Endodermal cell (in vitro differentiated cells): ENCODE results near the gene FURIN. TPM values are rescaled to one million over a fixed set of nuclear protein-coding genes. Genes with fewer than 3 reads are reported as not detected.
A peak's percentile ranks its signal among the peaks of the same experiment; 100 is the strongest.

Experiments
- DNase-seq: peaks from one replicate; pipeline ENCODE4 v3.0.0-alpha.2; 2017
- H3K27ac ChIP-seq: 2 replicates; pipeline ENCODE4 v1.5.1; 2013; ENCODE audit warnings: mild to moderate bottlenecking, low read depth, low read length, moderate library complexity
- H3K27me3 ChIP-seq: 2 replicates; pipeline ENCODE4 v1.6.1; 2013; ENCODE audit warnings: mild to moderate bottlenecking, low read length, moderate library complexity; ENCODE audit not compliant: insufficient read depth, control insufficient read depth, poor library complexity, severe bottlenecking
- H3K36me3 ChIP-seq: 2 replicates; pipeline ENCODE4 v1.7.0; 2013; ENCODE audit warnings: mild to moderate bottlenecking, low read length, moderate library complexity; ENCODE audit not compliant: control insufficient read depth, insufficient read depth
- H3K4me1 ChIP-seq: one replicate; pipeline ENCODE4 v1.7.0; 2013; ENCODE audit warnings: low read length; ENCODE audit not compliant: control insufficient read depth, insufficient read depth
- H3K4me3 ChIP-seq: 2 replicates; pipeline ENCODE4 v1.5.1; 2013; ENCODE audit warnings: mild to moderate bottlenecking, low read length, moderate library complexity
- H3K9ac ChIP-seq: 2 replicates; pipeline ENCODE4 v1.6.1; 2013; ENCODE audit warnings: mild to moderate bottlenecking, low read length, moderate library complexity; ENCODE audit not compliant: poor library complexity, severe bottlenecking; ENCODE audit errors: extremely low read depth
- H3K9me3 ChIP-seq: 2 replicates; pipeline ENCODE4 v1.6.1; 2013; ENCODE audit warnings: mild to moderate bottlenecking, low read length, moderate library complexity; ENCODE audit not compliant: control insufficient read depth
- H3K27ac Mint-ChIP-seq: 2 replicates; pipeline ENCODE4 v1.8.0; 2020; ENCODE audit warnings: mixed read lengths
- H3K27me3 Mint-ChIP-seq: 2 replicates; pipeline ENCODE4 v1.8.0; 2021; ENCODE audit warnings: mild to moderate bottlenecking, mixed read lengths; ENCODE audit not compliant: insufficient read depth
- H3K36me3 Mint-ChIP-seq: 2 replicates; pipeline ENCODE4 v1.8.0; 2020; ENCODE audit warnings: low read depth, mixed read lengths
- H3K4me1 Mint-ChIP-seq: 2 replicates; pipeline ENCODE4 v1.8.0; 2020; ENCODE audit warnings: mixed read lengths
- H3K4me3 Mint-ChIP-seq: 2 replicates; pipeline ENCODE4 v1.8.0; 2020; ENCODE audit warnings: mild to moderate bottlenecking, moderate library complexity, mixed read lengths
- H3K9me3 Mint-ChIP-seq: 2 replicates; pipeline ENCODE4 v1.8.0; 2020; ENCODE audit warnings: mild to moderate bottlenecking, mixed read lengths
- WGBS, 2 experiments: methylation state at CpG; one replicate each; pipeline versions ENCODE4 v1.1.5 to v1.1.7; 2013; ENCODE audit warnings: missing lambda C conversion rate in 2 of 2, mixed read lengths in 1 of 2; ENCODE audit not compliant: insufficient coverage in 1 of 2, insufficient read length in 1 of 2; 5-methylcytosine and 5-hydroxymethylcytosine counted together
- total RNA-seq, 2 donors: library from RNA; stranded (reverse); fragmentation: NEBNext Ultra II Directional in 1 of 2; extraction: Animal tissue kit (Norgen Biotek cat#: 25700) in 1 of 2; gene quantifications; 2 replicates in 1 of 2; 3 replicates in 1 of 2; pipeline ENCODE4 v1.2.1, GENCODE V29; 2021
- TF ChIP-seq, protein P1 (sequence below): fragments of 200-600 bp; sonication (generic); conservative IDR thresholded peaks from 2 replicates; pipeline ENCODE4 v1.5.0; 2021; ENCODE audit warnings: antibody characterized with exemption, mild to moderate bottlenecking

Gene FURIN
- total RNA-seq, 2 donors from 2014 or later = 96.3 to 108 TPM

DNA sequence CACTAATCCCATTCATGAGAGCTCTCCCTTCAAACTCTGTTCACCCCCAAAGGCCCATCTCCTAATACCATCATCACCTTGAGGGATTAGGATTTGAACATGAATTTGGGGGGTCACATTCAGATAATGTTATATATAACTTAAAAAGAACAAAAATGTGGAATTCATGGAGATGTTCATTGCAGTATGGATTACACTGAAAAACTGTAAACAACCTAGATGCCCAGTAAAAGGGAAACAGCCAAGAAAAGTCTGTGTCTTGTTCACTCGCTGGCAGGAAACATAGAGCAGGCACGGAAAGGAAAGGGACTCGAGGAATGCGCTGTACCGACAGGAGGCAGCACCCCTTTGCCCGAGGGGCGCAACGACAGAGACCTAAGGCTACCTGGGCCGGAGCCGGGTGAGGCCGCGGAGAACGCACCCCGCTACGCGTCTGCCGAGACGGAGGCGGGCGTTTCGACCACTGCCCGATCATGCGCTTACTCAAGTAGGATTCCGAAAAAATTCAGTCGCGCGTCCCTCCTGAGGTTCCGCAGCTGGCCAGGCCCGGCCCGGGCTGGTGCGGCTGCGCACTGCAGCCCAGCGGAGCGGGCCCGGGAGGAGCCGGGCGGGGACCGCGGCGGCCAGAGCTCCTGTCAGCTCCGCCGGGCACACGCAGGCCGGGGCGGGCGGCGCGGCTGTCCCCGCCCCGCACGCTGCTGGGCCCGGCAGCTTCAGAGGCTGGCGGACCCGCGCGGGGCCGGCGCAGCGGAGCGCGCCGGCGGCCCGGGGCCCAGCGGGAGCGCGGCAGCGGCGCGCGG, 33.9 kb downstream of the FURIN start:
- H3K27ac Mint-ChIP-seq = peak overlapping the region; percentile 69
- H3K36me3 Mint-ChIP-seq = peaks cover 21% of the 10 kb centered on the region
- Histone ChIP-seq H3K36me3 (peaks cover 22% of the 10 kb centered on the region), H3K4me3 (peak overlapping the region; percentile 90), H3K27me3 (no peaks in the 10 kb centered on the region), H3K27ac (peak overlapping the region; percentile 8), H3K4me1 (peaks cover 7% of the 10 kb centered on the region), H3K9me3 (no peaks in the 10 kb centered on the region), H3K9ac (peak overlapping the region; percentile 78)
- TF ChIP-seq, protein P1, sequence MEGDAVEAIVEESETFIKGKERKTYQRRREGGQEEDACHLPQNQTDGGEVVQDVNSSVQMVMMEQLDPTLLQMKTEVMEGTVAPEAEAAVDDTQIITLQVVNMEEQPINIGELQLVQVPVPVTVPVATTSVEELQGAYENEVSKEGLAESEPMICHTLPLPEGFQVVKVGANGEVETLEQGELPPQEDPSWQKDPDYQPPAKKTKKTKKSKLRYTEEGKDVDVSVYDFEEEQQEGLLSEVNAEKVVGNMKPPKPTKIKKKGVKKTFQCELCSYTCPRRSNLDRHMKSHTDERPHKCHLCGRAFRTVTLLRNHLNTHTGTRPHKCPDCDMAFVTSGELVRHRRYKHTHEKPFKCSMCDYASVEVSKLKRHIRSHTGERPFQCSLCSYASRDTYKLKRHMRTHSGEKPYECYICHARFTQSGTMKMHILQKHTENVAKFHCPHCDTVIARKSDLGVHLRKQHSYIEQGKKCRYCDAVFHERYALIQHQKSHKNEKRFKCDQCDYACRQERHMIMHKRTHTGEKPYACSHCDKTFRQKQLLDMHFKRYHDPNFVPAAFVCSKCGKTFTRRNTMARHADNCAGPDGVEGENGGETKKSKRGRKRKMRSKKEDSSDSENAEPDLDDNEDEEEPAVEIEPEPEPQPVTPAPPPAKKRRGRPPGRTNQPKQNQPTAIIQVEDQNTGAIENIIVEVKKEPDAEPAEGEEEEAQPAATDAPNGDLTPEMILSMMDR = peak; percentile 82
- no peaks in the 10 kb centered on the region for H3K9me3 Mint-ChIP-seq
- H3K4me3 Mint-ChIP-seq = peak overlapping the region; percentile 68
- WGBS, 2 experiments = 0% methylated on average over 18 to 71 of the region's 71 CpGs
- peaks cover 2% of the 10 kb centered on the region for H3K27me3 Mint-ChIP-seq
- DNase-seq = peak; percentile 91
- peaks cover 15% of the 10 kb centered on the region for H3K4me1 Mint-ChIP-seq

DNA sequence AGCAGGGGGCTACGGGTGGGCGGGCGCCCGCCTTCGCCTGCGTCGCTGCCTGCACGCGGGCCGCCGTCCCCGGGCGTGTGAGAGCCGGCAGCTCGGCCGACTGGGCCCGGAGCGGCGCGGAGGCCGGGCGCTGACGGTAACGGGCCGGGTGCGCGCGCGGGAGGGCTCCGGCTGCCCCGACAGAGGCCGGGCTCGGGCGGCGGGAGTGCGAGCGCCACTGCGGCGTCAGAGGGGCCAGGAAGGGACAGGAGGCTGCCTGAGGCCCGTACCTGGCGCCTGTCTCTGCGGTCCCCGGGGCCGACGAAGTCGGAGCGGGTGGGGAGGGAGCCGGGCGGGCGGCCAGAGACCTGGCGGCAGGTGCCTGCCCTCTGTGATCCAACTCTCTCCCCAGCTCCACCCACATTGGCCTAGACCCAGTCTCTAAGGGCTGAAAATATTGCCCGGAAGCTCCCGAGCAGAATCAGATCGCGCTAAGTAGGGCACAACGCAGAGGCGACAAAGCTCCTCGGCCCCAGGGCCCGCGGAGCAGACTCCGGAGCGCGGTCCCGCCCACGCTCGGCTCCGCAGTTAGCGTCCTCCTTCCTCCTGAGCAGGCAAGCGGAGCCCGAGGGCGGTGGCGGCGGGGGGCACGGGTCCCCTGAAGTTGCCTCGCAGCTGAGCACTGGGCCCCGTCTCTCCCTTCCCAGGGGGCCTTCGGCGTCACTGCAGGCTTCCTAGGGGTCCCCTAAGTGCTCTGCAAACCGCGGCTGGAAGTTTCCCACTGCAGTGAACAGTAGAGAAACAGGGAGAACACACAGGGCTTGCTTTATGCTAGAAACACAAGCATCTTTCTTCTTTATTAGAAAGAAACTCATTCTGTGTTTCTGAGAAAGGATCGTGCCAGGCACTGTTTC, 34.7 kb downstream of the FURIN start, which contains the start of gene MAN2A2:
TSS of gene MAN2A2 (plus strand) at position 463 of the 893 bp plus-strand sequence. CDS start 906 bp downstream, outside the sequence.
- H3K27me3 Mint-ChIP-seq = peaks cover 2% of the 10 kb centered on the region
- peak within 1 kb of the TSS; percentile 90 for H3K4me3 ChIP-seq
- no peaks in the 10 kb centered on the region for H3K9me3 Mint-ChIP-seq
- peak; percentile 86 for DNase-seq
- peak within 1 kb of the TSS; percentile 68 for H3K4me3 Mint-ChIP-seq
- H3K27ac Mint-ChIP-seq = peak within 1 kb of the TSS; percentile 69
- H3K36me3 Mint-ChIP-seq = peaks cover 23% of the 10 kb centered on the region
- no peaks in the 10 kb centered on the region for H3K27me3 ChIP-seq
- 1% methylated on average over 19 to 81 of the region's 81 CpGs for WGBS, 2 experiments
- TF ChIP-seq, protein P1 = no peak
- H3K36me3 ChIP-seq = peaks cover 27% of the 10 kb centered on the region
- H3K4me1 Mint-ChIP-seq = peaks cover 15% of the 10 kb centered on the region
- H3K4me1 ChIP-seq = peaks cover 7% of the 10 kb centered on the region
- H3K9ac ChIP-seq = peak within 1 kb of the TSS; percentile 78
- peak within 1 kb of the TSS; percentile 8 for H3K27ac ChIP-seq
- no peaks in the 10 kb centered on the region for H3K9me3 ChIP-seq

DNA sequence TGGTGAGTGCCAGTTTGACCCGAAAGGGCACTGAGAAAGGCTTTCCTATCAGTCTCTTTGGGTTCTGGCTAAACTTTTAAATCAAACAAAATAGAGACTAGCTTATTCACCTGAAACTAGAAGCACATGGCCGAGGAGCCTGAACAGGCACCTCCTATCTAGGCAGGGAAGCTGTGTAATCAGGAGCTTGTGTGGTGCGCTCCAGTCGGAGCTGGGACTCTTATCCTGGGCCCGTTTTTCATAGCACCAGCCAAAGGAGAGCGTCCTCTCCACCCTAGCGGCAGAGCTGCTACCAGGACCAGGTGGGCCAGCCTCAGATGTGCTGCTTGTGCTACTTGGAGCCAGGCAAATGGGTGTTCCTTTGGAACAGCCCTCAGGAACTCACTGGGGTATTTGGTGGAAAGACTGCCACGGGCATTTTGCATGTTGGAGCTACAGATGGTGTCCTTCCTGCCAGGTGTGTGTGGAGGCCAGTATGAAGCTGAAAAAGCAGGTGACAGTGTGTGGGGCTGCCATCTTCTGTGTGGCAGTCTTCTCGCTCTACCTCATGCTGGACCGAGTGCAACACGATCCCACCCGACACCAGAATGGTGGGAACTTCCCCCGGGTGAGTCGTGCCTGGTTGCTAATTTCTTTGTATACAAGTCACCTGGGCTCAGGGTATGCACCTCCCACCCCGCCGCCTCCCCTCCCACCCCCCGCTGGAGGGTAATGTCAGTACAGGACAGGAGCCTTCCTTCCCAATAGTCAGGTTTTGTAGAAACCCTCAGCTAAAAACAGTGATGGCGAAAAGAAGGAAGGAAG, 35.5 kb downstream of the FURIN start:
- TF ChIP-seq, protein P1 = peak; percentile 65
- Histone ChIP-seq H3K36me3 (peaks cover 30% of the 10 kb centered on the region), H3K4me1 (peaks cover 7% of the 10 kb centered on the region), H3K9ac (peak overlapping the region; percentile 57), H3K27ac (no peak overlapping the region), H3K4me3 (peak overlapping the region; percentile 80), H3K9me3 (no peaks in the 10 kb centered on the region), H3K27me3 (no peaks in the 10 kb centered on the region)
- Mint-ChIP-seq H3K4me1 (peaks cover 15% of the 10 kb centered on the region), H3K9me3 (no peaks in the 10 kb centered on the region), H3K27me3 (peaks cover 2% of the 10 kb centered on the region), H3K36me3 (peaks cover 25% of the 10 kb centered on the region), H3K4me3 (peak overlapping the region; percentile 68), H3K27ac (no peak overlapping the region)
- DNase-seq = peak; percentile 88
- 36 to 45% methylated on average over 10 to 18 of the region's 18 CpGs for WGBS, 2 experiments
